K562 (cell line): ENCODE results near the gene AIF1. TPM values are rescaled to one million over a fixed set of nuclear protein-coding genes. Genes with fewer than 3 reads are reported as not detected.

Experiments
- ATAC-seq: fragments of 200-7000 bp; cut with Tn5 transposase; 3 replicates; pipeline ENCODE4 v1.9.1; 2020; ENCODE audit warnings: moderate library complexity
- BruUV-seq: library from RNA; stranded (reverse); fragments of 400-500 nt; replicated peaks from 2 replicates; lab custom pipeline; 2021; lab: Mats Ljungman, UMichigan
- CTCF ChIA-PET: fragments of 300-600 bp; formaldehyde crosslinking; extraction: SDS; loops from one replicate; lab custom pipeline; 2021; ENCODE audit warnings: low intra/inter-chr PET ratio; lab: Yijun Ruan, JAX
- POLR2A ChIA-PET: fragments of 300-600, 350-650 bp; sonication (Branson Sonifier 250); formaldehyde crosslinking; extraction: SDS; loops from one replicate; lab custom pipeline; 2021; ENCODE audit warnings: antibody characterized with exemption, inconsistent platforms; lab: Yijun Ruan, JAX
- DNase-seq, 4 experiments: peaks; one replicate each; pipeline versions ENCODE4 v3.0.0 to v3.0.0-alpha.2; 2011 to 2018; ENCODE audit warnings: low spot score in 3 of 4, mixed read lengths in 3 of 4; ENCODE audit errors: extremely low read depth in 1 of 4
- FAIRE-seq: peaks from 2 replicates; lab custom pipeline; 2011; peaks lifted over from hg19 to GRCh38; lab: Jason Lieb, UNC
- H2AFZ ChIP-seq: 2 replicates; pipeline ENCODE4 v1.6.0; 2011; ENCODE audit warnings: low read depth, low read length, control low read depth, inconsistent platforms
- H3K27ac ChIP-seq: fragments of 200-600 bp; 3 replicates; pipeline ENCODE4 v1.8.0; 2011; ENCODE audit warnings: low read depth, mild to moderate bottlenecking, control low read depth, inconsistent platforms, low read length, moderate library complexity, mixed read lengths; ENCODE audit errors: extremely low read depth
- H3K27me3 ChIP-seq, 2 experiments: fragments of 300-600 bp in 1 of 2; 2 replicates in 1 of 2; 3 replicates in 1 of 2; pipeline versions ENCODE4 v1.6.0 to v1.8.0; 2011; ENCODE audit warnings: inconsistent platforms in 2 of 2, low read length in 2 of 2, mild to moderate bottlenecking in 1 of 2, mixed read lengths in 1 of 2, moderate library complexity in 1 of 2; ENCODE audit not compliant: control insufficient read depth in 2 of 2, insufficient read depth in 2 of 2
- H3K36me3 ChIP-seq: fragments of 300-600 bp; 3 replicates; pipeline ENCODE4 v1.8.0; 2011; ENCODE audit warnings: mild to moderate bottlenecking, low read length, inconsistent platforms; ENCODE audit not compliant: control insufficient read depth, insufficient read depth
- H3K4me1 ChIP-seq, 2 experiments: fragments of 200-600 bp in 1 of 2; replicated peaks in 1 of 2; 2 replicates in 1 of 2; 3 replicates in 1 of 2; pipeline versions ENCODE4 v1.5.1 to v1.8.0; 2011; ENCODE audit warnings: inconsistent platforms in 2 of 2, low read length in 2 of 2, mild to moderate bottlenecking in 1 of 2, mixed read lengths in 1 of 2, moderate library complexity in 1 of 2; ENCODE audit not compliant: control insufficient read depth in 2 of 2, insufficient read depth in 2 of 2
- H3K4me2 ChIP-seq: 2 replicates; pipeline ENCODE4 v1.6.1; 2011; ENCODE audit warnings: low read length, control low read depth, inconsistent platforms, mixed read lengths; ENCODE audit not compliant: insufficient read depth
- H3K4me3 ChIP-seq: fragments of 200-600 bp; sonication (generic), shearing (Covaris generic); 2 replicates; pipeline ENCODE4 v1.5.1; 2016; ENCODE audit warnings: control low read depth, inconsistent platforms
- H3K79me2 ChIP-seq: fragments of 200-600 bp; 3 replicates; pipeline ENCODE4 v1.8.0; 2011; ENCODE audit warnings: low read length, inconsistent platforms; ENCODE audit not compliant: control insufficient read depth, insufficient read depth
- H3K9ac ChIP-seq, 2 experiments: 2 replicates each; pipeline versions ENCODE4 v1.6.0 to v1.6.1; 2011; ENCODE audit warnings: low read depth in 2 of 2, low read length in 2 of 2, control low read depth in 1 of 2, inconsistent platforms in 1 of 2, mild to moderate bottlenecking in 1 of 2, mixed read lengths in 1 of 2; ENCODE audit not compliant: insufficient read depth in 1 of 2
- H3K9me1 ChIP-seq: one replicate; pipeline ENCODE4 v1.6.0; 2011; ENCODE audit warnings: inconsistent platforms, mild to moderate bottlenecking, low read length, moderate library complexity; ENCODE audit not compliant: control insufficient read depth, insufficient read depth
- H3K9me3 ChIP-seq: replicated peaks from 2 replicates; pipeline ENCODE4 v1.5.1; 2011; ENCODE audit warnings: low read depth, low read length, inconsistent platforms; ENCODE audit not compliant: control insufficient read depth, insufficient read depth
- H4K20me1 ChIP-seq: replicated peaks from 2 replicates; pipeline ENCODE4 v1.6.1; 2011; ENCODE audit warnings: low read length, inconsistent platforms, mixed read lengths; ENCODE audit not compliant: control insufficient read depth, insufficient read depth
- ZBTB7A ChIP-seq: IDR thresholded peaks from 2 replicates; pipeline ENCODE4 v1.6.1; 2011; ENCODE audit warnings: low read depth, mild to moderate bottlenecking, low read length, moderate library complexity, borderline replicate concordance; ENCODE audit not compliant: control insufficient read depth
- ZNF263 ChIP-seq: sonication (generic); formaldehyde crosslinking; IDR thresholded peaks from 2 replicates; pipeline ENCODE4 v1.8.0; 2022; ENCODE audit warnings: mild to moderate bottlenecking, missing genetic modification reagents, borderline replicate concordance
- ZNF512 ChIP-seq: IDR thresholded peaks from 2 replicates; pipeline ENCODE4 v1.6.1; 2016; ENCODE audit warnings: missing genetic modification characterization, missing compliant biosample characterization
- WGBS: fragments of 100-300 bp; shearing (Covaris generic); methylation state at CpG from one replicate; pipeline ENCODE4 v1.1.6; 2016; ENCODE audit warnings: low coverage, mixed read lengths; ENCODE audit not compliant: insufficient coverage; ENCODE audit errors: missing lambda C conversion rate; 5-methylcytosine and 5-hydroxymethylcytosine counted together
- in situ Hi-C: fragments of 300-500 bp; cut with MboI; formaldehyde crosslinking; loops from 4 replicates; pipeline ENCODE4 v1.15.0; 2018; ENCODE audit warnings: inconsistent platforms, mixed read lengths
- intact Hi-C: fragments of 100-400 bp; cut with micrococcal nuclease; formaldehyde crosslinking; loops from 2 replicates; pipeline ENCODE4 v1.14.2; 2022
- polyA plus RNA-seq, 8 experiments: library from polyadenylated mRNA; depleted of rRNA in 4 of 8; stranded (reverse) in 5 of 8; unstranded in 3 of 8; fragments of >200 nt; fragmentation: Nextera tagmentation in 2 of 8; fragmentation: Illumina TruSeq in 1 of 8; extraction: Ambion mirVana in 2 of 8; extraction: Trizol in 1 of 8; gene quantifications; 2 replicates each; pipeline versions ENCODE4 v1.2.1 to v1.2.3, GENCODE V29; 2011 to 2014; ENCODE audit warnings: inconsistent platforms in 1 of 8, missing spikeins in 1 of 8
- total RNA-seq, 7 experiments: library from RNA; depleted of rRNA in 6 of 7; stranded (reverse); fragments of >200 nt in 6 of 7; fragmentation: Illumina TruSeq in 2 of 7; extraction: Trizol in 2 of 7; gene quantifications; 2 replicates each; pipeline versions ENCODE4 v1.2.1 to v1.2.3, GENCODE V29; 2011 to 2021; ENCODE audit warnings: low replicate concordance in 1 of 7

Gene AIF1
- total and polyA plus RNA-seq, 9 of the 15 experiments (the other 6 are each of a cell fraction or from before 2014, with no cell fraction given) = 9.4 to 33.4 (median 19.4) TPM

GRCh38 chr6:31582230-31582643, 32.8 kb upstream of the AIF1 start, which contains the start of gene LTB:
LTB (minus strand) TSS chr6:31582424; CDS start chr6:31582417, 7 bp downstream.
- no peaks in the 10 kb centered on the region for H3K27me3 ChIP-seq
- H2AFZ ChIP-seq = peak within 1 kb of the TSS; percentile 97
- peak; percentile 23; the same call in 1 of the 2 replicates for TF ChIP-seq ZBTB7A
- peak; percentile 53; the same call in 1 of the 2 replicates for TF ChIP-seq ZNF263 (CRISPR knock-in tag)
- no peak for TF ChIP-seq ZNF512
- no peaks in the 10 kb centered on the region for H3K9me3 ChIP-seq
- H3K36me3 ChIP-seq = no peaks in the 10 kb centered on the region
- in situ Hi-C loops (no loop called here), intact Hi-C loops (loop anchor here (10.0 kb wide), 1 partner anchor 387 kb away; no protein-coding TSS in a partner anchor)
- peak within 1 kb of the TSS; percentile 75 to 97 for H3K9ac ChIP-seq
- H3K4me2 ChIP-seq = peak within 1 kb of the TSS; percentile 91
- FAIRE-seq = no peak
- H3K9me1 ChIP-seq = no peaks in the 10 kb centered on the region
- no TSS peak for BruUV-seq
- POLR2A ChIA-PET = interaction anchor here (0.6 to 3.1 kb wide), 12 partner anchors 8 to 700 kb away, joined by 3 to 20 read pairs (median 4); partner anchors contain the start of genes DDX39B and TNF
- H3K4me1 ChIP-seq = peaks cover 17 to 29% of the 10 kb centered on the region in 2 experiments
- CTCF ChIA-PET = no interaction called here
- no peaks in the 10 kb centered on the region for H4K20me1 ChIP-seq
- H3K4me3 ChIP-seq = peak within 1 kb of the TSS; percentile 62
- DNase-seq = no peak
- H3K79me2 ChIP-seq = no peaks in the 10 kb centered on the region
- 60% methylated on average over 3 of the region's 3 CpGs for WGBS
- peak within 1 kb of the TSS; percentile 45; the same call in 1 of the 3 replicates for H3K27ac ChIP-seq
- no peak for ATAC-seq
